GM10266 (cell line): Measurements from ENCODE around the gene CFAP410.

Experiments used
- DNase-seq: peaks from one replicate; pipeline ENCODE4 v3.0.0; 2012; ENCODE audit errors: extremely low spot score
- TF ChIP-seq, protein P1 (sequence below): IDR thresholded peaks from 2 replicates; pipeline ENCODE4 v1.5.1; 2012; ENCODE audit warnings: mild to moderate bottlenecking, low read depth; ENCODE audit not compliant: control insufficient read depth, insufficient read depth; ENCODE audit errors: missing control alignments

Gene CFAP410

DNA sequence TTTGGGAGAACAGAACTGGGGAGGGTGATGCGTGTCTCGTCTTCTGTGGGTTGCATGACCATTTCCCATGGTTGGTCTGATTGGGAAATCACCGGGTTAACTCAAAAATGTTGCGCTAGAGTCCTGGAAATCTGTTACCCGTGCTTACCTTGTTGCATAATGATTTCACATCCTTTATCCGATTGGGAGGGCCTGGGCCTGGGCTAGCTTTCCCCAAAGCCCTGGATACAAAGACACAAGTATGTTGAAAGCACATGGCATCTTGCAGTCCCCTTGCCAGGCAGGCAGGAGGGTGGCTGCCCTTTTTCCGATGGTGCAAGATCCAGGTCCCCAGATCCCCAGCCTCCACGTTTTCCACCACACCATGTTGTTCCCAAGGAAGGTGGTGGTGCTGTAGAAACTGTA lies 14.8 kb upstream of the CFAP410 start:
- DNase-seq, result no peak
- TF ChIP-seq, protein P1, sequence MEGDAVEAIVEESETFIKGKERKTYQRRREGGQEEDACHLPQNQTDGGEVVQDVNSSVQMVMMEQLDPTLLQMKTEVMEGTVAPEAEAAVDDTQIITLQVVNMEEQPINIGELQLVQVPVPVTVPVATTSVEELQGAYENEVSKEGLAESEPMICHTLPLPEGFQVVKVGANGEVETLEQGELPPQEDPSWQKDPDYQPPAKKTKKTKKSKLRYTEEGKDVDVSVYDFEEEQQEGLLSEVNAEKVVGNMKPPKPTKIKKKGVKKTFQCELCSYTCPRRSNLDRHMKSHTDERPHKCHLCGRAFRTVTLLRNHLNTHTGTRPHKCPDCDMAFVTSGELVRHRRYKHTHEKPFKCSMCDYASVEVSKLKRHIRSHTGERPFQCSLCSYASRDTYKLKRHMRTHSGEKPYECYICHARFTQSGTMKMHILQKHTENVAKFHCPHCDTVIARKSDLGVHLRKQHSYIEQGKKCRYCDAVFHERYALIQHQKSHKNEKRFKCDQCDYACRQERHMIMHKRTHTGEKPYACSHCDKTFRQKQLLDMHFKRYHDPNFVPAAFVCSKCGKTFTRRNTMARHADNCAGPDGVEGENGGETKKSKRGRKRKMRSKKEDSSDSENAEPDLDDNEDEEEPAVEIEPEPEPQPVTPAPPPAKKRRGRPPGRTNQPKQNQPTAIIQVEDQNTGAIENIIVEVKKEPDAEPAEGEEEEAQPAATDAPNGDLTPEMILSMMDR, result no peak

DNA sequence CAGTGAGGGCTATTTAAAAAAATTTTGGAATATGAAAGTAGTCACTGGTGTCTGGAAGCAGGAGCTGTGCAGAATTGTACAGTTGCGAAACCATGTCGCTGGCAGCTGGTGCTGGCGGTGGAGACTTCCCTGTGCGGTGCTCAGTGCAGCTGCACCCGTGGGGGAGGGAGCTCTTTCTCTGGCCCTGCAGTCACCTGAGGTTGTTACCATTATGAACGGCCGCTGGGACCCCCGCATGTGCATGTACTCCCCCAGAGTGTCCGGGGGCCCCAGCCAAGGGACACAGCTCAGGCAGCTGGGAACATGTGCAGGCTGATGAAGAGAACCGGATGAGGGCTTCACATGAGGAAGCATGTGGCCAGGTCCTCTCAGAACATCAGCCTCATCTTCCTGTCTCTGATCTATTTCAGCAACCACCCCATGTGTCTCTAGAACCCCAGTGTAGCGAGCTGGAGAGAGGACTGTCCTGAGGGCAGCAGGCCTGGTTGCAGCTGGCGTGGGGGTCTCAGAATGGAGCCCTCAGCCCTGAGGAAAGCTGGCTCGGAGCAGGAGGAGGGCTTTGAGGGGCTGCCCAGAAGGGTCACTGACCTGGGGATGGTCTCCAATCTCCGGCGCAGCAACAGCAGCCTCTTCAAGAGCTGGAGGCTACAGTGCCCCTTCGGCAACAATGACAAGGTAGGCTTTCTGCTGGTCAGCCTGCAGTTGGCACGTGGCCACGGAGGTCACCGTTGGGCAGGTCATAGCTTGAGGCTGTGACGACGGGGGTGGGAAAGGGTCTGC lies 14.2 kb upstream of the CFAP410 start, which contains the start of gene TRPM2:
TSS of gene TRPM2 (plus strand) at position 431 of the 780 bp plus-strand sequence. CDS start at position 511, 80 bp downstream.
- peak; percentile 73 for DNase-seq
- TF ChIP-seq, protein P1, result no peak

DNA sequence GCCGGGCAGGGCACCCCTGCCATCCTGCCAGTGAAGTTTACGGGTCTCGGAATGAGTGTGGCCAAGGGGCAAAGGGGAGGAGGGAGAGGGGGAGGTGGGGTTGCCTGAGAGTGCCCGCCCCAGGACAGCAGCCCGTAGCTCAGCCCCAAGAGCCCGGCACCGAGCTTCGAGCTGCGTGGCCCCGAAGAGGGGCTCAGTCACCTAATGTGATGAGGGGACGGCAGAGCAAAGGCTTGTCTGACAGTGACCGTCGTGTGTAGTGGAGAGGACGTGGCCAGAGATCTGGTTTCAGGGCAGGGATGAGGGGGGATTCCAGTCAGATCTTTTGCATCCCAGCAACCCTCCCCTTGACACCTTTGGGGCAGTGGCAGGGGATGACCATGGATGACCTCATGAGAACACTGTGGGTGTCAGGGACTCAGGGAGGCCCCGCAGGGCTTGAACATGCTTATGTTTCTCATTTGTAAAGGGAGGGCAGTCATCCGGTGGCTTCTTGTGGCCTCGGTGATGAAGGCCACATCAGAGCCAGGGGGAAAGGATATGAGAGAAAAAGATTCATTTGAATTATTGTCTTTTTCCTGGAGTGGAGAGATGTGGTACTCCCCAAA lies 13.2 kb upstream of the CFAP410 start:
- no peak for DNase-seq
- TF ChIP-seq, protein P1, result no peak

DNA sequence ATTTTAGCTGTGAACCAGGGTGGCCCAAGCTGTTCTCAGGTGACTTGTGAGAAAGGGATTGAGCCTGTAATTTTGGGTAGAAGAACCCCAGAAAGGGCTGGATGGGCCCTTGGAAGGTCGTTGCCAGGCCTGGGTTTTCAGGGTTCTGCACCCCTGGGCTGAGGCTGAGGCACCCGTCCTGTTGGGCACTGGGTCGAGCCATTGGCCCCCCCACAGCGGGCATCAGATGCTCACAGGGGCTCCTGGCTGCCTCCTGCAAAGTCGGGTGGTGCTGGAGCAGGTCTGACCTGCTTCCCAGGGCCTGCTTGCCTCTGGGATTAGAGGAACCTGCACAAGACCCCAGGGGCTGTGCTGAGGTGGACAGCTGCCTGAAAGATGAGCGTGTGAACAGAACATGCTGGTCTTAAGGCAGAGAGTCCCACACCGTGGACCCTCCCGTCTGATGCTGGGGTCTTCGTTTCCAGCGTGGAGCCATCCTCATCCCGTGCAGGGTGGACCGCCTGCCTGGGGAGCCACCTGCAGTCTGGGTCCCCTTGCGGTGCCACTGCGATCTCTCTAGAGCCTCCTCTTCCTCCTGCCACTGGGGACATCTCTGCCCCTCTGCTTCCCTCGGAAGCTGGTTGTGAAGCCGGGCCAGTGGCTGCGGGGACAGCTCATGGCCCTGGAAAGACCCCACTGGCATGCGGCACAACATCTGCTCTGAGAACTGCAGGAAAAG lies 12.5 kb upstream of the CFAP410 start:
- TF ChIP-seq, protein P1, result no peak
- DNase-seq, result no peak

DNA sequence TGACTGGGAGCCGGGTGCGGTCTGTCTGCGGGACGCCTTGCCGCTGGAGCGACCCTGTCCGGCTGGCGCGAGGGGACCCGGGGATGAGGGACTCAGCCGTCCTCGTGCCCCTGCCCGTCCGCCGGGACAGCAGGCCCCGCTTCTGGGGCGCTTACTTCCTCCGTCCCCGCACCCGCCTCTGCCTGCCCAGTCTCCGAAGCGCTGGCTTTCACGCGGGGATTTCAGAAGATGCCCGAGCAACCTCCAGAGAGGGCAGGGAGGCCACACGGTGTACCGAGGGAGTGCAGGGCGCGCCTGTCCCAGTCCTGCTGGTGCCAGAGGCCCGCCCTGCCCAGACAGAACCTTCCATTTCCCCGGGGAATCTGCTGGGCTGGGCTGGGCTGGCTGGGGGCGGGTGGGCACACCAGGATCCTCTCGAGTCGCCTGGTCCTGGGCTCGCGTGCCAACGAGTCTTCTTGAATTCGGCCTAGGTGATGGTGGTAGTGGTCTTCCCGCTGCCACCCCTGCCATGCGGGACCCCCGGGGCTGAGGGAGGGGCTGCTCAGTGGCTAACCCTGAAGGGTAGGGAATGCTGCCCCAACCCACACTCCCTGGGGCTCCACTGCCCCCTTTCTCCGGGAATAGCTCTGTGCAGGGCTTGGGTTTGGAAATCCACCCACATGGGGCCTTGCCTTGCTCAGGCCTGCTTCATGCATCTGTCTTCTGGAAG lies 11.7 kb upstream of the CFAP410 start:
- TF ChIP-seq, protein P1, result no peak

DNA sequence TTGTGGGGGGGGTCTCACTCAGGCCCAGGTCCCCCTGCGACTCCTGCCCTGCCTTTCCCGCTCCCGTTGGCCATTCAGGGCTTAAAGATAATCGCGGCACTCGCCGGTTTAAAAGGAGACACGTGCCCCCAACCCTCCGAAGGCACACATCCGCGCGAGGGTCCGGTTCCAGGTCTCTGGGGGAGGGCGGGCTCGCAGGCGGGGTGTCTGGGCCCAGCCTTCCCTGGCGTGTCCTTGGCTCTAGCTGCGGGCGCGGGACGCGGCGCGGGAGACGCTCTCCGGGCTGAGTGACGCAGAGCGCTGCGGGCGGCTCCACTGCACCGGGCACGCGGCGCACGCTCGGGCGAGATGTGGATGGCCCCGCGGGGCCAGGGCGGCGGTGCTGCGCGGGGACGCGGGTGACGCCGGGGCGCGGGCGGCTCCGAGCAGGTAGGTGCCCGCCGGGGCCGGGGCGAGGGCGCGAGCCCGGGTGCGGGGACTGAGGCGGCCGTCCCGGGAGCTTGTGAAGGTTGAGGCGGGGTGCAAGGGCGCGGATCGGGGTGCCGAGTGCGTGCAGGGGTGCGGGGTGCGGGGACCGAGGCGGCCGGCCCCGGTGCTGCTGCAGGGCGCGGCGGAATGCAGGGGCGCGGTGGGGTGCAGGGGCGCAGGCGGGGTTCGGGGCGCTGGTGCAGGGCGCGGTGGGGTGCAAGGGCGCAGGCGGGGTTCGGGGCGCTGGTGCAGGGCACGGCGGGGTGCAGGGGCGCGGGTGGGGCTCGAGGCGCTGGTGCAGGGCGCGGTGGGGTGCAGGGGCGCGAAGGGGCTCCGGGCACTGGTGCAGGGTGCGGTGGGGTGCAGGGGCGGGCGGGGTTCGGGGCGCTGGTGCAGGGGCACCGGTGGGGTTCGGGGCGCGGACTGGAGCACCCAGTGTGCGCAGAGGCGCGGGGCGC lies 10.9 kb upstream of the CFAP410 start:
- TF ChIP-seq, protein P1, result no peak

More for the DNA sequence above, 11.7 kb upstream of the CFAP410 start:
- no peak for DNase-seq

More for the DNA sequence above, 10.9 kb upstream of the CFAP410 start:
- DNase-seq, result no peak
